Endothelial cell of umbilical vein (primary cell): ENCODE data around the gene RFK.

Experiments used
- CTCF ChIP-seq, 2 donors: IDR thresholded peaks; 1 replicate in 1 of 2; 2 replicates in 1 of 2; pipeline ENCODE4 v1.5.1; 2011; ENCODE audit warnings: low read length in 2 of 2, mild to moderate bottlenecking in 2 of 2, moderate library complexity in 2 of 2, control low read depth in 1 of 2, inconsistent platforms in 1 of 2, low read depth in 1 of 2; ENCODE audit not compliant: insufficient read depth in 1 of 2; ENCODE audit errors: extremely low read depth in 1 of 2
- EZH2 ChIP-seq: IDR thresholded peaks from 2 replicates; pipeline ENCODE4 v1.6.1; 2012; ENCODE audit warnings: borderline replicate concordance, low read depth, mild to moderate bottlenecking, moderate library complexity, low read length, inconsistent platforms; ENCODE audit not compliant: severe bottlenecking
- GATA2 ChIP-seq: IDR thresholded peaks from 2 replicates; pipeline ENCODE4 v1.7.0; 2011; ENCODE audit warnings: low read depth, mild to moderate bottlenecking, moderate library complexity, mixed read lengths, low read length; ENCODE audit not compliant: insufficient read length, insufficient read depth
- JUN ChIP-seq: IDR thresholded peaks from 2 replicates; pipeline ENCODE4 v1.6.1; 2011; ENCODE audit warnings: borderline replicate concordance, low read depth; ENCODE audit not compliant: insufficient read length, insufficient read depth
- MAX ChIP-seq: IDR thresholded peaks from 2 replicates; pipeline ENCODE4 v1.6.1; 2011; ENCODE audit not compliant: insufficient read depth, insufficient read length
- MYC ChIP-seq: IDR thresholded peaks from one replicate; pipeline ENCODE4 v1.6.1; 2011; ENCODE audit warnings: mild to moderate bottlenecking, low read depth, low read length
- POLR2A ChIP-seq: IDR thresholded peaks from 2 replicates; pipeline ENCODE4 v1.6.1; 2012; ENCODE audit warnings: low read depth, mild to moderate bottlenecking, control low read depth, low read length
- POLR2AphosphoS5 ChIP-seq: IDR thresholded peaks from 2 replicates; pipeline ENCODE4 v1.6.1; 2012; ENCODE audit warnings: low read depth, mild to moderate bottlenecking, control low read depth, low read length, moderate library complexity; ENCODE audit not compliant: insufficient read depth

GRCh38 chr9:76423216-76424177 is 29.3 kb upstream of the RFK start:
- TF ChIP-seq CTCF (IDR thresholded peaks at IDR 0.05; ENCODE audit: extremely low read depth in 1 of 2, insufficient read depth in 1 of 2, low read depth in 1 of 2, low read length in 2 of 2) (no peak), POLR2AphosphoS5 (no peak), MAX (no peak), POLR2A (no peak), EZH2 (no peak), MYC (no peak), JUN (no peak), GATA2 (no peak)
